ENCODE measurements around the gene SUGCT. TPM values are rescaled to one million over a fixed set of nuclear protein-coding genes. Genes with fewer than 3 reads are reported as not detected.

Gene SUGCT
- total and polyA plus RNA-seq, 2 of the 8 experiments (the other 6 are each of a cell fraction or from before 2014, with no cell fraction given), result 2.8 to 5.4 TPM

DNA sequence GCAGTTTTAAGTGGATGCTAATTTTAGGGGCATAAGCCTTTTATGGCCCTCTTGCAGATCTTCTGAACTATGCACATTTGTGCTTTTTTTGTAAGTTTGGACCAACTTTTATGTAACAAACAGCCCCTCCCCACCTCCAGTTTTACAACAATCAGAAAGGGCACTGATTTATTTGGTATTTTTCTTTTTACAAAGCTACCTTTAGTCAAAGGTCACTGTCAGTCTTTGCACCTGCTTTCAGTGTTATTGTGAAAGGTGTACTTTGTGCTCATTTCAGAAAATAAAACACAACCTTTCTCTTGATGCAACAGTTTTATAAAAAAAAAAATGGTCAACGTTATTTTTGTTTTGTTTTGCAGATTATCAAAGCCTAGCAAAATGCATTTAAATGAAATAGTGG, 39.6 kb upstream of the SUGCT start:
- Histone ChIP-seq H2AK5ac (ENCODE audit: low read depth, low read length) (no peak overlapping the region), H4K8ac (ENCODE audit: extremely low read depth, insufficient read depth, low read length) (no peak overlapping the region), H3K27ac (ENCODE audit: low read depth, low read length) (no peak overlapping the region), H3K9ac (replicated peaks in 1 of 4; ENCODE audit: extremely low read depth in 1 of 4, low read depth in 3 of 4, low read length in 3 of 4) (no peak overlapping the region), H3K4me2 (ENCODE audit: insufficient read depth in 1 of 2, low read depth in 2 of 2, low read length in 2 of 2) (peak overlapping the region in 1 of 2 experiments; percentile 5; a peak in 1 of 4 replicates), H2AFZ (ENCODE audit: low read length) (no peak overlapping the region), H4K20me1 (replicated peaks in 1 of 2; ENCODE audit: control insufficient read depth in 1 of 2, insufficient read depth in 2 of 2, low read length in 2 of 2) (peaks cover 0 to 2% of the 10 kb centered on the region in 2 experiments), H2BK20ac (ENCODE audit: low read length) (no peak overlapping the region), H3K4me1 (replicated peaks in 1 of 4; ENCODE audit: control insufficient read depth in 3 of 4, insufficient read depth in 4 of 4, low read length in 3 of 4) (peaks cover 0 to 4% (median 2%) of the 10 kb centered on the region in 4 experiments; a peak in 4 of 7 replicates), H2BK15ac (ENCODE audit: low read length) (no peak overlapping the region), H3K9me3 (ENCODE audit: insufficient read depth in 2 of 2, low read depth in 1 of 2, low read length in 1 of 2) (no peaks in the 10 kb centered on the region), H4K5ac (ENCODE audit: insufficient read length, low read depth, low read length) (no peak overlapping the region), H4K91ac (replicated peaks; ENCODE audit: insufficient read length, low read length) (no peak overlapping the region), H2BK120ac (replicated peaks; ENCODE audit: low read depth, low read length) (no peak overlapping the region), H2BK12ac (ENCODE audit: low read depth, low read length) (no peak overlapping the region), H3K79me2 (ENCODE audit: control insufficient read depth in 1 of 2, insufficient read depth in 2 of 2, low read length in 2 of 2) (no peaks in the 10 kb centered on the region), H3K27me3 (replicated peaks in 1 of 4; ENCODE audit: control insufficient read depth in 3 of 4, extremely low read depth in 1 of 4, insufficient read depth in 3 of 4, low read length in 3 of 4) (no peaks in the 10 kb centered on the region), H2BK5ac (ENCODE audit: low read depth, low read length) (no peak overlapping the region), H3K14ac (ENCODE audit: insufficient read length) (no peak overlapping the region), H3K56ac (replicated peaks; ENCODE audit: insufficient read length, low read depth, low read length) (no peak overlapping the region), H3K23ac (ENCODE audit: insufficient read length) (no peak overlapping the region), H3K23me2 (ENCODE audit: low read depth, low read length) (no peaks in the 10 kb centered on the region), H3K18ac (ENCODE audit: extremely low read depth, low read length) (no peak overlapping the region), H3K4ac (replicated peaks; ENCODE audit: insufficient read length, low read depth, low read length) (no peak overlapping the region), H3K4me3 (ENCODE audit: extremely low read depth in 1 of 4, insufficient read depth in 2 of 4, low read depth in 3 of 4, low read length in 4 of 4) (no peak overlapping the region), H3K79me1 (ENCODE audit: low read depth, low read length) (no peaks in the 10 kb centered on the region), H3K36me3 (ENCODE audit: control insufficient read depth in 2 of 4, insufficient read depth in 4 of 4, low read length in 3 of 4) (peaks cover 7 to 25% (median 14%) of the 10 kb centered on the region in 4 experiments)
- FAIRE-seq (no peak), DNase-seq (ENCODE audit: low read depth in 1 of 2, low spot score in 2 of 2) (no peak)
- WGBS, 2 experiments (ENCODE audit: extremely low coverage in 1 of 2, insufficient coverage in 1 of 2, insufficient read length in 1 of 2, insufficient replicate concordance in 2 of 2, low coverage in 1 of 2, low lambda C conversion rate in 2 of 2, missing lambda C conversion rate in 1 of 2), result 67% methylated on average over 1 of the region's 1 CpG; no CpG with 5 or more reads in 1 of the 2 experiments
- ChIA-PET CTCF (ENCODE audit: partially characterized antibody) (interaction anchor here (0.6 kb wide), 1 partner anchor 42 kb away, joined by 4 read pairs; no protein-coding TSS in a partner anchor), POLR2A (ENCODE audit: partially characterized antibody) (no interaction called here)
- TF ChIP-seq ZNF274 (IDR thresholded peaks at IDR 0.05; ENCODE audit: borderline replicate concordance, extremely low read depth, low read length) (no peak), SP4 (IDR thresholded peaks at IDR 0.05; ENCODE audit: low read length) (no peak), CREB1 (IDR thresholded peaks at IDR 0.05) (no peak), CBX8 (IDR thresholded peaks at IDR 0.05; ENCODE audit: borderline replicate concordance, low read depth, low read length) (no peak), CHD2 (IDR thresholded peaks at IDR 0.05; ENCODE audit: low read length) (no peak), CBX5 (IDR thresholded peaks at IDR 0.05; ENCODE audit: low read depth, low read length) (no peak), POLR2AphosphoS5 (IDR thresholded peaks at IDR 0.05; ENCODE audit: low read depth, low read length) (no peak), ASH2L (IDR thresholded peaks at IDR 0.05; ENCODE audit: low read length) (no peak), FOSL1 (IDR thresholded peaks at IDR 0.05; ENCODE audit: insufficient read depth, low read depth, low read length) (no peak), SP1 (IDR thresholded peaks at IDR 0.05; ENCODE audit: low read depth, low read length) (no peak), CTBP2 (IDR thresholded peaks at IDR 0.05; ENCODE audit: borderline replicate concordance, insufficient read depth, insufficient read length, low read length) (no peak), TBP (IDR thresholded peaks at IDR 0.05; ENCODE audit: low read depth, low read length) (no peak), RXRA (IDR thresholded peaks at IDR 0.05; ENCODE audit: insufficient read depth, low read depth, low read length) (no peak)
- TF ChIP-seq, protein P1, sequence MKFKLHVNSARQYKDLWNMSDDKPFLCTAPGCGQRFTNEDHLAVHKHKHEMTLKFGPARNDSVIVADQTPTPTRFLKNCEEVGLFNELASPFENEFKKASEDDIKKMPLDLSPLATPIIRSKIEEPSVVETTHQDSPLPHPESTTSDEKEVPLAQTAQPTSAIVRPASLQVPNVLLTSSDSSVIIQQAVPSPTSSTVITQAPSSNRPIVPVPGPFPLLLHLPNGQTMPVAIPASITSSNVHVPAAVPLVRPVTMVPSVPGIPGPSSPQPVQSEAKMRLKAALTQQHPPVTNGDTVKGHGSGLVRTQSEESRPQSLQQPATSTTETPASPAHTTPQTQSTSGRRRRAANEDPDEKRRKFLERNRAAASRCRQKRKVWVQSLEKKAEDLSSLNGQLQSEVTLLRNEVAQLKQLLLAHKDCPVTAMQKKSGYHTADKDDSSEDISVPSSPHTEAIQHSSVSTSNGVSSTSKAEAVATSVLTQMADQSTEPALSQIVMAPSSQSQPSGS (IDR thresholded peaks at IDR 0.05; ENCODE audit: low read length), result no peak
